GM10248 (cell line): ENCODE results near the gene LATS2.

Source experiments
- CTCF ChIA-PET: fragments of 300-600 bp; sonication (Branson Sonifier 250); formaldehyde crosslinking; extraction: SDS; loops from one replicate; lab custom pipeline; 2021; ENCODE audit warnings: antibody characterized with exemption; lab: Yijun Ruan, JAX
- POLR2A ChIA-PET: fragments of 350-650 bp; sonication (Branson Sonifier 250); formaldehyde crosslinking; extraction: SDS; loops from one replicate; lab custom pipeline; 2020; ENCODE audit warnings: antibody characterized with exemption; lab: Yijun Ruan, JAX
- DNase-seq: peaks from one replicate; pipeline ENCODE4 v3.0.0; 2012; ENCODE audit errors: extremely low spot score
- CTCF ChIP-seq: IDR thresholded peaks from 2 replicates; pipeline ENCODE4 v1.5.1; 2012; ENCODE audit warnings: mild to moderate bottlenecking, low read depth; ENCODE audit errors: extremely low read depth, missing control alignments, control extremely low read depth

LATS2 gene

GRCh38 chr13:20994441-20994821, 67.0 kb downstream of the LATS2 start:
- TF ChIP-seq CTCF: no peak
- ChIA-PET CTCF (interaction anchor here (1.5 kb wide), 1 partner anchor 15 kb away, joined by 4 read pairs; no protein-coding TSS in a partner anchor), POLR2A (no interaction called here)
- no peak for DNase-seq

- CTCF ChIA-PET: interaction anchor here (0.8 kb wide), 1 partner anchor 12 kb away, joined by 3 read pairs; no protein-coding TSS in a partner anchor
- TF ChIP-seq CTCF: no peak
- POLR2A ChIA-PET: no interaction called here
- DNase-seq: no peak
Observed at GRCh38 chr13:20993661-20994440, 67.5 kb downstream of the LATS2 start.

- CTCF ChIA-PET: interaction anchor here (0.8 kb wide), 1 partner anchor 12 kb away, joined by 3 read pairs; no protein-coding TSS in a partner anchor
- TF ChIP-seq CTCF: no peak
Observed at GRCh38 chr13:20993211-20993610, 68.2 kb downstream of the LATS2 start.

GRCh38 chr13:20991741-20992520, 69.5 kb downstream of the LATS2 start:
- CTCF ChIA-PET: no interaction called here

More at GRCh38 chr13:20993211-20993610, 68.2 kb downstream of the LATS2 start:
- POLR2A ChIA-PET: no interaction called here
- DNase-seq: no peak

GRCh38 chr13:20990910-20991525, 70.4 kb downstream of the LATS2 start:
- ChIA-PET POLR2A (no interaction called here), CTCF (no interaction called here)

More at GRCh38 chr13:20991741-20992520, 69.5 kb downstream of the LATS2 start:
- no peak for TF ChIP-seq CTCF
- POLR2A ChIA-PET: no interaction called here
- no peak for DNase-seq

More at GRCh38 chr13:20990910-20991525, 70.4 kb downstream of the LATS2 start:
- no peak for TF ChIP-seq CTCF
- DNase-seq: no peak
